GM21515 (cell line): ENCODE results near the gene WDR90.

Source experiments
- ATAC-seq: cut with Tn5 transposase; IDR thresholded peaks from one replicate; pipeline ENCODE4 v1.9.1; 2021; ENCODE audit not compliant: unreplicated experiment

WDR90 gene

GRCh38 chr16:674214-674881 lies 25.2 kb downstream of the WDR90 start:
- ATAC-seq: no peak

GRCh38 chr16:674968-675883 lies 26.1 kb downstream of the WDR90 start, which contains the start of gene RHBDL1:
Gene RHBDL1 (plus strand): TSS chr16:675671. CDS start chr16:675791, 120 bp downstream.
- no peak for ATAC-seq

GRCh38 chr16:675884-676564 lies 26.9 kb downstream of the WDR90 start:
- ATAC-seq: no peak

- ATAC-seq: no peak
These were observed 27.4 kb downstream of the WDR90 start for GRCh38 chr16:676565-676902.

- no peak for ATAC-seq
These were observed 27.7 kb downstream of the WDR90 start for GRCh38 chr16:676913-677312.

GRCh38 chr16:677316-678190 lies 28.4 kb downstream of the WDR90 start:
- no peak for ATAC-seq

GRCh38 chr16:678209-678857 lies 29.2 kb downstream of the WDR90 start:
- no peak for ATAC-seq

GRCh38 chr16:678858-679813 lies 30.0 kb downstream of the WDR90 start:
- ATAC-seq: no peak

- peak; percentile 34 for ATAC-seq
These were observed 30.9 kb downstream of the WDR90 start, which contains the start of gene STUB1 for GRCh38 chr16:679814-680624. Gene STUB1 (plus strand): TSS chr16:680410. CDS start chr16:680526, 116 bp downstream.

- ATAC-seq: no peak
These were observed 31.4 kb downstream of the WDR90 start for GRCh38 chr16:680625-680945.

GRCh38 chr16:680967-681745 lies 32.0 kb downstream of the WDR90 start:
- no peak for ATAC-seq

GRCh38 chr16:681746-682427 lies 32.7 kb downstream of the WDR90 start:
- ATAC-seq: no peak

- ATAC-seq: no peak
These were observed 33.6 kb downstream of the WDR90 start for GRCh38 chr16:682493-683395.

- ATAC-seq: no peak
These were observed 34.4 kb downstream of the WDR90 start for GRCh38 chr16:683396-684070.

- ATAC-seq: peak; percentile 46
These were observed 35.1 kb downstream of the WDR90 start, which contains the start of gene JMJD8 for GRCh38 chr16:684071-684794. Gene JMJD8 (minus strand): TSS chr16:684334. CDS start chr16:684319, 15 bp downstream.
